ENCODE data around the gene DNAAF8. TPM values are rescaled to one million over a fixed set of nuclear protein-coding genes. Genes with fewer than 3 reads are reported as not detected.

Gene DNAAF8
- total RNA-seq, 1 experiment from 2014 or later = 1.2 TPM

DNA sequence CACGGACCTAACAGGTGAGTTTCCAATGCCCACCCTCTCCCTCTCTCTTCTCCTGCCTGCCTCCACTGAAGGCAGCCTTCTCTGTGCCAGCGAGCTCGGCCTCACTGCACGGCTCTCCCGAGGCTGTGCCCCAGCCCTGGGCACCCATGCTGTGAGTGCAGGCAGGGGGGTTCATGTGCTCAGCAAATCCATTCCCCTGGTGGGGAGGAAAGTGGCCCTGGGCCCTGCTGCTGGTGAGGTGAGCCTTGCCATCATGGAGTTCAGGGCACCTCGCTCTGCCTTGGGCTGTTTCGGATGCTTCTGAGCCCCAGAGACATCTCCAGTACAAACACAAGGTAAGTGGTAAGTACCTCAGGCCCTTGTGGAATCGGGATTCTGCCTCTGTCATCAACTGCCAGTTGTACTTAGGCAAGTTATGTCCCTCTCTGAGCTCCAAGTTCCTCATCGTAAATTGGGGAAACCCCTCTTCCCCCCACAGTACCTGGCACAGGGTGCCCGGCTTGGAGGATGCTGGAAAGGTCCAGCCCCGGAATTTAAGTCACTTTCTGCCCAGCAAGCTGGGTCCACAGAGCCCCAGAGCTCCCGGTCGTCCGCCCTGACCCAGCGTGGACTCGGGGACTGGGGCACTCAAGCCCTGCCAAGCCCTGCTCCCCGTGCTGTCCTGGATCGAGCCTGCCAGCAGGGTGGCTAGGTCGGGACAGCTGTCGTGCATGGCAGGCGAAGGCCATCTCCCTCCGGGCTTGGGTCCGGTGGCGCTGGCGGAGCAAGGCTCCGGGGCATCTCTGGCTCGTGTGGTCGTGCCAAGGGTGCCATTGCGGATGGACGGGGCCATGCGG is 41.7 kb upstream of the DNAAF8 start:
- TSS peak; percentile 61 for BruUV-seq (replicated peaks)
- CTCF ChIA-PET = no interaction called here
- Histone ChIP-seq H3K9me2 (replicated peaks; ENCODE audit: low read length) (no peaks in the 10 kb centered on the region), H3K4me1 (ENCODE audit: insufficient read depth, low read length) (peaks cover 5% of the 10 kb centered on the region; the same call in 1 of the 2 replicates), H3F3A (ENCODE audit: low read length, unreplicated experiment) (no peaks in the 10 kb centered on the region), H3K4me2 (ENCODE audit: low read length) (peak overlapping the region; percentile 93), H4K20me1 (ENCODE audit: low read length) (no peaks in the 10 kb centered on the region), H3K27ac (ENCODE audit: low read length) (no peak overlapping the region), H2AFZ (ENCODE audit: low read length) (peak overlapping the region; percentile 88), H3K9ac (ENCODE audit: low read length) (peak overlapping the region; percentile 54), H3K79me2 (ENCODE audit: low read length) (0 out of 2 replicates have a peak, but pooled peaks cover 3% of the 10 kb centered on the region), H3K9me3 (ENCODE audit: low read length) (no peaks in the 10 kb centered on the region), H3K4me3 (ENCODE audit: low read length) (peak overlapping the region; percentile 86), H3K36me3 (ENCODE audit: low read depth, low read length) (no peaks in the 10 kb centered on the region; the same call in 1 of the 2 replicates), H3K27me3 (ENCODE audit: low read length) (no peaks in the 10 kb centered on the region)
- TF ChIP-seq EZH2 (IDR thresholded peaks at IDR 0.05; ENCODE audit: low read length, unreplicated experiment) (no peak), EZH2phosphoT487 (IDR thresholded peaks at IDR 0.05; ENCODE audit: borderline replicate concordance, low read length) (no peak)
- TF ChIP-seq, protein P1, sequence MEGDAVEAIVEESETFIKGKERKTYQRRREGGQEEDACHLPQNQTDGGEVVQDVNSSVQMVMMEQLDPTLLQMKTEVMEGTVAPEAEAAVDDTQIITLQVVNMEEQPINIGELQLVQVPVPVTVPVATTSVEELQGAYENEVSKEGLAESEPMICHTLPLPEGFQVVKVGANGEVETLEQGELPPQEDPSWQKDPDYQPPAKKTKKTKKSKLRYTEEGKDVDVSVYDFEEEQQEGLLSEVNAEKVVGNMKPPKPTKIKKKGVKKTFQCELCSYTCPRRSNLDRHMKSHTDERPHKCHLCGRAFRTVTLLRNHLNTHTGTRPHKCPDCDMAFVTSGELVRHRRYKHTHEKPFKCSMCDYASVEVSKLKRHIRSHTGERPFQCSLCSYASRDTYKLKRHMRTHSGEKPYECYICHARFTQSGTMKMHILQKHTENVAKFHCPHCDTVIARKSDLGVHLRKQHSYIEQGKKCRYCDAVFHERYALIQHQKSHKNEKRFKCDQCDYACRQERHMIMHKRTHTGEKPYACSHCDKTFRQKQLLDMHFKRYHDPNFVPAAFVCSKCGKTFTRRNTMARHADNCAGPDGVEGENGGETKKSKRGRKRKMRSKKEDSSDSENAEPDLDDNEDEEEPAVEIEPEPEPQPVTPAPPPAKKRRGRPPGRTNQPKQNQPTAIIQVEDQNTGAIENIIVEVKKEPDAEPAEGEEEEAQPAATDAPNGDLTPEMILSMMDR (conservative IDR thresholded peaks at IDR 0.05; ENCODE audit: low read depth, low read length) = no peak
- intact Hi-C loops (cut with micrococcal nuclease) = no loop called here
- POLR2A ChIA-PET (ENCODE audit: unreplicated experiment) = interaction anchor here (0.6 kb wide), 1 partner anchor 676 kb away, joined by 3 read pairs; no protein-coding TSS in a partner anchor
- ATAC-seq (peak; percentile 10), DNase-seq (no peak)

DNA sequence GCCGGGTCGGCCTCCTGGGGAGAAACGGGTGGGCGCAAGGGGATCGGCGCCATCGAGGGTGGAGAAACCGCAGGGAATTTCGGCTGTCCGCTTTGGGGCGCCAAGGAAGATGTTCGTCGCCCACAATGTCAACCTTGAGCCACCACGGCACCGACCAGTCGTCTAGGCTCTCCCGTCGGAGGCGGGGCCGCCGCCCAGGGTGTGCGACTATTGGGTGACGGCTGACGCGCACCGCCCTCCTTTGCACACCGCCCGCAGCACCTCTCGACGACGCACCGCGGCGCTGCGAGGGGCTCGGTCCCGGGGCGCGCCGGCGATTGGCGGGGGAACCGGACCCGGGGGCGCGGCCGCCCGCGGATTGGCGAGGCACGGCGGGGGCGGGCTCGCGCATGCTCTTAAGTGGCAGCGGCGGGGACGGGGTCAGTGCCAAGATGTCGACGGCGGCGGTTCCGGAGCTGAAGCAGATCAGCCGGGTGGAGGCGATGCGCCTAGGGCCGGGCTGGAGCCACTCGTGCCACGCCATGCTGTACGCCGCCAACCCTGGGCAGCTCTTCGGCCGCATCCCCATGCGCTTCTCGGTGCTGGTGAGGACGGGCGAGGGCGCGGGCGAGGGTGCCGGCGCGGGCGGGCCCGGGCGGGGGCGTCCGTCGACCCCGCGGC is 40.9 kb upstream of the DNAAF8 start, which contains the start of gene NUDT16L1:
NUDT16L1 (plus strand) TSS at position 267 of the 660 bp plus-strand sequence; CDS start at position 432, 165 bp downstream.
- Histone ChIP-seq H3K9me3 (ENCODE audit: low read length) (no peaks in the 10 kb centered on the region), H3K9me2 (replicated peaks; ENCODE audit: low read length) (no peaks in the 10 kb centered on the region), H3K4me2 (ENCODE audit: low read length) (peak within 1 kb of the TSS; percentile 93), H3K36me3 (ENCODE audit: low read depth, low read length) (no peaks in the 10 kb centered on the region; the same call in 1 of the 2 replicates), H4K20me1 (ENCODE audit: low read length) (no peaks in the 10 kb centered on the region), H3K4me3 (ENCODE audit: low read length) (peak within 1 kb of the TSS; percentile 86), H3K27ac (ENCODE audit: low read length) (0 out of 2 replicates have a peak within 1 kb of the TSS, but pooled peaks have one; percentile 23), H3K9ac (ENCODE audit: low read length) (peak within 1 kb of the TSS; percentile 83), H3K79me2 (ENCODE audit: low read length) (0 out of 2 replicates have a peak, but pooled peaks cover 3% of the 10 kb centered on the region), H3F3A (ENCODE audit: low read length, unreplicated experiment) (no peaks in the 10 kb centered on the region), H3K4me1 (ENCODE audit: insufficient read depth, low read length) (peaks cover 5% of the 10 kb centered on the region; the same call in 1 of the 2 replicates), H3K27me3 (ENCODE audit: low read length) (no peaks in the 10 kb centered on the region), H2AFZ (ENCODE audit: low read length) (peak within 1 kb of the TSS; percentile 88)
- no TSS peak for BruUV-seq (replicated peaks)
- DNase-seq (peak; percentile 92), ATAC-seq (peak; percentile 87)
- intact Hi-C loops (cut with micrococcal nuclease) = no loop called here
- POLR2A ChIA-PET (ENCODE audit: unreplicated experiment) = no interaction called here
- CTCF ChIA-PET = no interaction called here
- no peak for TF ChIP-seq EZH2 (IDR thresholded peaks at IDR 0.05; ENCODE audit: low read length, unreplicated experiment)
- TF ChIP-seq, protein P1 (conservative IDR thresholded peaks at IDR 0.05; ENCODE audit: low read depth, low read length) = no peak
- TF ChIP-seq EZH2phosphoT487 (IDR thresholded peaks at IDR 0.05; ENCODE audit: borderline replicate concordance, low read length) = no peak
